Measurements from ENCODE around the gene OR9I1. TPM values are rescaled to one million over a fixed set of nuclear protein-coding genes. Genes with fewer than 3 reads are reported as not detected.

The OR9I1 gene, protein sequence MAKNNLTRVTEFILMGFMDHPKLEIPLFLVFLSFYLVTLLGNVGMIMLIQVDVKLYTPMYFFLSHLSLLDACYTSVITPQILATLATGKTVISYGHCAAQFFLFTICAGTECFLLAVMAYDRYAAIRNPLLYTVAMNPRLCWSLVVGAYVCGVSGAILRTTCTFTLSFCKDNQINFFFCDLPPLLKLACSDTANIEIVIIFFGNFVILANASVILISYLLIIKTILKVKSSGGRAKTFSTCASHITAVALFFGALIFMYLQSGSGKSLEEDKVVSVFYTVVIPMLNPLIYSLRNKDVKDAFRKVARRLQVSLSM
- total RNA-seq: not detected
- polyA plus RNA-seq: not detected
- total RNA-seq: 0 reads per million in 6 experiments

DNA sequence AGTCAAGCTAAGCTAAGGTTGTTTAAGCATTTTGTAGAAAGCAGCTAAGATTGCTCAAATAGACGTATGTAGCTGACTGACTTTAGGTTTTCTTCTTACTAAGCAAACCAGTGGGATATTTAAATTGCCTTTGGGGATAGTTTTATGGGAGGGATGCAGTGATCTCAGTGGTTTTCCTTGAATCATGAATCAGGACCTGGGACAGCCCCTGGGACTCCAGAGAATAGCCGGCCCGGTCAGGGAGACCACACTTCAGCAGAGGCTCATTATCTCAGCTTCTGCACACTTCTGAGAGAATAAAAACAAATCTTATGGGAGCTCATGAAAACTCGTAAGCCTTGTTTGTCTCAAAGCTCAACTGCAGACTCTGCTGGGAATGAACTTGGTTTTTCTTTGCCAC, at the start of gene OR9I1:
Gene OR9I1, minus strand, starts transcription at position 62 of the 400 bp plus-strand sequence. CDS start 6,086 bp downstream, outside the sequence.
- no peaks in the 10 kb centered on the region for H3K4me1 Mint-ChIP-seq
- H3K36me3 Mint-ChIP-seq: no peaks in the 10 kb centered on the region
- H3K4me3 Mint-ChIP-seq: no peak within 1 kb of the TSS
- no peak for DNase-seq
- no peaks in the 10 kb centered on the region for H3K9me3 Mint-ChIP-seq
- POLR2A ChIA-PET: no interaction called here
- H3K27me3 Mint-ChIP-seq: peaks cover 0 to 5% (median 3%) of the 10 kb centered on the region in 5 donors
- no peak for ATAC-seq
- H3K27ac Mint-ChIP-seq: no peak within 1 kb of the TSS

DNA sequence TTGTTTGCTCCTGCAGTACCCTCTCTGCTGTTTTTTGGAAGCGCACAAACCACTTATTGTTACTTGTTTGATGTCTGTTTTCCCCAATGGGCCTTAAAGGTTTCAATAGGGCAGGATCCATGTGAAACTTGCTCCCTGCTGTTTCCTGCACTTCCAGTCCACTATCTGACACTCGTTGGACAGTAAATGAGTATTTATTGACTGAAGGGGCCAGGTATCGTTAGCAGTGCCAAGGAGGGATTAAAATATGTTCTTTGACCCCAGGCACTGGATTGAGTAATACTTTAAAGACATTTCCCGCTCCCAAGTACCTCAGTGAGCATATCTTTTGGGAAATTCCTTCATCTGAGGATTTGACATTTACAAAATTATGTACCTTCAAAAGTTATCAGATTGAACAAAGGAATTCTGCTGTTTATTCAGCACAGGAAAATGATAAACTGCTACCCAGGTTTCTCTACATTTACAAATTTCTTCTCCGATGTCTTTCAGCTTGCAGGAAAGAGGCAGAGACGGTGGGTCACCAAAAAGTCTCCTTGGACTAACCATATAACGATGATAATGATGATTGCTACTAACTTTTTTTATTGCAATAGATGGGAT, 40.3 kb upstream of the OR9I1 start:
- no peak overlapping the region for H3K27ac Mint-ChIP-seq
- peaks cover 0 to 4% (median 0%) of the 10 kb centered on the region in 9 donors for H3K9me3 Mint-ChIP-seq
- peaks cover 0 to 4% (median under 1%) of the 10 kb centered on the region in 5 donors for H3K27me3 Mint-ChIP-seq
- no peak overlapping the region for H3K4me3 Mint-ChIP-seq
- ATAC-seq: no peak
- no peak for DNase-seq
- no peaks in the 10 kb centered on the region for H3K4me1 Mint-ChIP-seq
- POLR2A ChIA-PET: no interaction called here
- H3K36me3 Mint-ChIP-seq: peaks cover 0 to 2% (median under 1%) of the 10 kb centered on the region in 3 donors

GRCh38 chr11:58164990-58165389, 39.7 kb upstream of the OR9I1 start:
- Mint-ChIP-seq H3K9me3 (peaks cover 0 to 3% (median 0%) of the 10 kb centered on the region in 9 donors), H3K36me3 (peaks cover 0 to 9% (median 0%) of the 10 kb centered on the region in 3 donors), H3K27ac (no peak overlapping the region), H3K27me3 (peaks cover 0 to 5% (median 0%) of the 10 kb centered on the region in 5 donors), H3K4me3 (no peak overlapping the region), H3K4me1 (no peaks in the 10 kb centered on the region)
- ATAC-seq (no peak), DNase-seq (no peak)
- POLR2A ChIA-PET: no interaction called here

GRCh38 chr11:58164389-58164788, 39.1 kb upstream of the OR9I1 start:
- DNase-seq (no peak), ATAC-seq (no peak)
- H3K27ac Mint-ChIP-seq: no peak overlapping the region
- peaks cover 0 to 1% (median 0%) of the 10 kb centered on the region in 4 donors for H3K4me1 Mint-ChIP-seq
- POLR2A ChIA-PET: no interaction called here
- peaks cover 0 to 6% (median 0%) of the 10 kb centered on the region in 9 donors for H3K9me3 Mint-ChIP-seq
- no peak overlapping the region for H3K4me3 Mint-ChIP-seq
- H3K36me3 Mint-ChIP-seq: peaks cover 0 to 15% (median 0%) of the 10 kb centered on the region in 3 donors
- H3K27me3 Mint-ChIP-seq: peaks cover 0 to 5% (median 0%) of the 10 kb centered on the region in 5 donors

GRCh38 chr11:58152781-58153180, 27.5 kb upstream of the OR9I1 start:
- no peak for DNase-seq
- ATAC-seq: no peak
- POLR2A ChIA-PET: no interaction called here
- H3K27me3 Mint-ChIP-seq: peaks cover 0 to 31% (median 6%) of the 10 kb centered on the region in 5 donors
- peaks cover 0 to 4% (median 0%) of the 10 kb centered on the region in 9 donors for H3K9me3 Mint-ChIP-seq
- no peak overlapping the region for H3K27ac Mint-ChIP-seq
- H3K4me1 Mint-ChIP-seq: no peaks in the 10 kb centered on the region
- no peak overlapping the region for H3K4me3 Mint-ChIP-seq
- H3K36me3 Mint-ChIP-seq: no peaks in the 10 kb centered on the region

DNA sequence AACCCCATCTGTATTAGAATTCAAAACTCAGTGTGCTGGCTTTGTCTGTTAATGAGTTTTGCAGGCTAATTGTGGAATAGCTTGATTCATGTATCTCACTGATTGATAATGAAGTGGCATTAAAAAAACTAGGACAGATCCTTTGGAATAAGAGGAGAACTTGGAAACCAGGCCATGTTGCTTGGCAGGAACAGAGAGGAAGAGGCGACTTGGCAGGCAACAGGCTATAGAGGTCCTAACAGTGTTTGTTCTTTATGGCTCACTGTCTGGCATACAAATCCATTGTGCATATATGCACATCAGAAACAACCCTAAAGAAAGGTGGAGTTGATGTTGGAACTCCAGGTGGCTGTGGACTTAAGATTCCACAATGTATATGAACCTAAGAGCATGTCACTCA, 17.4 kb upstream of the OR9I1 start:
- H3K4me3 Mint-ChIP-seq: no peak overlapping the region
- POLR2A ChIA-PET: no interaction called here

GRCh38 chr11:58135171-58135570, 9.8 kb upstream of the OR9I1 start:
- no peak overlapping the region for H3K27ac Mint-ChIP-seq
- no peaks in the 10 kb centered on the region for H3K36me3 Mint-ChIP-seq
- H3K9me3 Mint-ChIP-seq: no peaks in the 10 kb centered on the region
- DNase-seq: no peak
- POLR2A ChIA-PET: no interaction called here
- peaks cover 0 to 11% (median 0%) of the 10 kb centered on the region in 5 donors for H3K27me3 Mint-ChIP-seq
- no peaks in the 10 kb centered on the region for H3K4me1 Mint-ChIP-seq
- H3K4me3 Mint-ChIP-seq: no peak overlapping the region
- no peak for ATAC-seq

More for the DNA sequence above, 17.4 kb upstream of the OR9I1 start:
- Mint-ChIP-seq H3K9me3 (peaks cover 0 to 9% (median 0%) of the 10 kb centered on the region in 9 donors), H3K36me3 (no peaks in the 10 kb centered on the region), H3K4me1 (no peaks in the 10 kb centered on the region), H3K27ac (no peak overlapping the region), H3K27me3 (peaks cover 7 to 34% (median 11%) of the 10 kb centered on the region in 5 donors)
- ATAC-seq (no peak), DNase-seq (no peak)

DNA sequence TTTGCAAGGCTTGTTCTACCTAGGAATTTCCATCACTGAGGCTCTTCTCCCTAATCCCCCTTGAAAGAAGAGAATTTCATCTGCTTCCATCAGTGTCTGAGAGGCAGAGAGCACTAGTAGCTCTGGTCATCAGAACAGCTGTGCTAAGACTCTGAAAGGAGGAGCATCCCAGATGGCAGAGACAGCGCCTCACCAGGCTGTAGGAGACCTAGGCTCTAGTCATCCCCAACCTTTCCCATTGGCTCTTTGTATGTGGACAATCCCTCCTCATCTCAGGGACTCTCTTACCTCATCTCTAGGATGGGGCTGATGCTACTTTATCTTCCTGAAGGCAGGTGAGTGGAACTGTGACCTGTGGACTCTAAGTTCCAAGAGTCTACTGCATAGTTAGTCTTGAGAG, 8.8 kb upstream of the OR9I1 start:
- POLR2A ChIA-PET: no interaction called here
- ATAC-seq: no peak
- Mint-ChIP-seq H3K4me3 (no peak overlapping the region), H3K9me3 (no peaks in the 10 kb centered on the region), H3K4me1 (no peaks in the 10 kb centered on the region), H3K27me3 (peaks cover 0 to 11% (median 2%) of the 10 kb centered on the region in 5 donors), H3K36me3 (no peaks in the 10 kb centered on the region), H3K27ac (no peak overlapping the region)
- no peak for DNase-seq

GRCh38 chr11:58133309-58134076, 8.2 kb upstream of the OR9I1 start:
- POLR2A ChIA-PET: no interaction called here
- Mint-ChIP-seq H3K9me3 (no peaks in the 10 kb centered on the region), H3K4me3 (no peak overlapping the region), H3K27me3 (peaks cover 0 to 10% (median 2%) of the 10 kb centered on the region in 5 donors), H3K36me3 (no peaks in the 10 kb centered on the region), H3K27ac (no peak overlapping the region), H3K4me1 (no peaks in the 10 kb centered on the region)
- DNase-seq: no peak
- ATAC-seq: no peak

GRCh38 chr11:58127350-58127749, 2.0 kb upstream of the OR9I1 start:
- ATAC-seq: no peak
- POLR2A ChIA-PET: no interaction called here

GRCh38 chr11:58121096-58121495, 4.2 kb downstream of the OR9I1 start:
- Mint-ChIP-seq H3K9me3 (no peaks in the 10 kb centered on the region), H3K36me3 (no peaks in the 10 kb centered on the region), H3K4me3 (no peak overlapping the region), H3K4me1 (no peaks in the 10 kb centered on the region), H3K27ac (no peak overlapping the region), H3K27me3 (peaks cover 2 to 19% (median 5%) of the 10 kb centered on the region in 5 donors)
- DNase-seq: no peak
- ATAC-seq: no peak
- POLR2A ChIA-PET: no interaction called here

More at GRCh38 chr11:58127350-58127749, 2.0 kb upstream of the OR9I1 start:
- H3K4me1 Mint-ChIP-seq: no peaks in the 10 kb centered on the region
- DNase-seq: no peak
- H3K27me3 Mint-ChIP-seq: peaks cover 0 to 4% (median 3%) of the 10 kb centered on the region in 5 donors
- no peaks in the 10 kb centered on the region for H3K36me3 Mint-ChIP-seq
- H3K27ac Mint-ChIP-seq: no peak overlapping the region
- no peak overlapping the region for H3K4me3 Mint-ChIP-seq
- no peaks in the 10 kb centered on the region for H3K9me3 Mint-ChIP-seq

DNA sequence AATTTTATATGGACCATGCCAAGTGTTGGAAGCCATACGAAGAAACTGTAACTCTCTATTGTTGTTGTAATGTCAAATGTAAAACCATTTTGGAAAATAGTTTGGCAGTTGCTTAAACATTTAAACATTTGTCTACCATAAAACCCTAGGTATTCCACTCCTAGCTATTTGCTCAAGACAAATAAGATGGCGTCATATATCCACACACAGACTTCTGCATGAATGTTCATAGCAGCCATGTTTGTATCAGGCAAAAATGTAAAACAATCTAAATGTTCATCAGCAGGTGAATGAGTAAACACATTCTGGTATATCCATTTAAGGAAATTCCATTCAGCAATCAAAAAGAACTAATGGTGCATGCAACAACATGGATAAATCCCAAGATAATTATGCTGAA, 27.9 kb downstream of the OR9I1 start:
- peaks cover 3 to 10% (median 8%) of the 10 kb centered on the region in 3 donors for H3K36me3 Mint-ChIP-seq

GRCh38 chr11:58086528-58086927, 38.8 kb downstream of the OR9I1 start:
- DNase-seq (no peak), ATAC-seq (no peak)
- Mint-ChIP-seq H3K27ac (no peak overlapping the region), H3K27me3 (peaks cover 2 to 19% (median 7%) of the 10 kb centered on the region in 5 donors), H3K4me3 (no peak overlapping the region), H3K36me3 (no peaks in the 10 kb centered on the region), H3K4me1 (no peaks in the 10 kb centered on the region), H3K9me3 (peaks cover 0 to 9% (median 3%) of the 10 kb centered on the region in 9 donors)
- POLR2A ChIA-PET: no interaction called here

More for the DNA sequence above, 27.9 kb downstream of the OR9I1 start:
- peaks cover 0 to 10% (median 7%) of the 10 kb centered on the region in 5 donors for H3K27me3 Mint-ChIP-seq
- ATAC-seq (no peak), DNase-seq (no peak)
- POLR2A ChIA-PET: no interaction called here
- H3K27ac Mint-ChIP-seq: no peak overlapping the region
- H3K4me1 Mint-ChIP-seq: no peaks in the 10 kb centered on the region
- H3K9me3 Mint-ChIP-seq: peaks cover 6 to 23% (median 14%) of the 10 kb centered on the region in 9 donors
- no peak overlapping the region for H3K4me3 Mint-ChIP-seq
